ENCODE data around the gene POLR1G.
"Not testable (repeated sequence)": the region's sequence is repeated elsewhere in the genome, so short reads cannot be mapped to it uniquely, and the experiment has no call there.

Gene POLR1G

DNA sequence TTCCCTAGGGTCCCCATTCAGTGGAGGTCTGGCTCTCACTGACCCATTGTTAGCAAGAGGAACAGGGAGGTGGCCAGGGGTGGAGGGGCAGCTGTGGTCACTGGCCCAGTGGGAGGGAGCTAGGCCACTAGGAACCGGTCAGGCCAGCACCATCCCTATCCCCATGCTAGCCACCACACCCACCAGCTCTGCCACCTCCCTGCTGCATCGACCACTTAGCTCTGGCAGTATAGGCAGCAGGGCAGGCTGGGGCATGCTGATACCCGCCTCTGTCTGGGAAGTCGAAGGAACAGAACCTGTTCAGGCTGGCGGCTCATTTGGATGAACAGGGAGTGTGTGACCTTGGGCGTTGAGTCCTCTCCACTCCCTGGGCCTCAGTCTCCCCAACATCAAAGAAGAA is 6.3 kb upstream of the POLR1G start:
- no peak for DNase-seq

DNA sequence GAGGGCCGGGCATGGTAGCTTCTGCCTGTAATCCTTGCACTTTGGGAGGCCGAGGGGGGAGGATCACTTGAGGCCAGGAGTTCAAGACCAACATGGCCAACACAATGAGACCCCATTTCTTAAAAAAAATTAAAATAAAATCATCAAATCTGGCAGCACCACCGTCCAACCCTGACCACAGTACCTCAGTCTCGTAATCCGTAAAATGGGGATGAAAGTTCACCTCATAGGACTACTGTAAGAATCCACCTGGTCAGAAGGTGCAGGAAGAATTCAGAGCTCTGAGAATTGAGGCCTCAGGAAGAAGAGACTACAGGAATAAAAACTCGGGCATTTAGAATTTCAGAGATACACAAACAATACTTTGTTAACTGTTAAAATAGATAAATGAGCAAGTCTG is 4.6 kb upstream of the POLR1G start:
- no peak for DNase-seq

DNA sequence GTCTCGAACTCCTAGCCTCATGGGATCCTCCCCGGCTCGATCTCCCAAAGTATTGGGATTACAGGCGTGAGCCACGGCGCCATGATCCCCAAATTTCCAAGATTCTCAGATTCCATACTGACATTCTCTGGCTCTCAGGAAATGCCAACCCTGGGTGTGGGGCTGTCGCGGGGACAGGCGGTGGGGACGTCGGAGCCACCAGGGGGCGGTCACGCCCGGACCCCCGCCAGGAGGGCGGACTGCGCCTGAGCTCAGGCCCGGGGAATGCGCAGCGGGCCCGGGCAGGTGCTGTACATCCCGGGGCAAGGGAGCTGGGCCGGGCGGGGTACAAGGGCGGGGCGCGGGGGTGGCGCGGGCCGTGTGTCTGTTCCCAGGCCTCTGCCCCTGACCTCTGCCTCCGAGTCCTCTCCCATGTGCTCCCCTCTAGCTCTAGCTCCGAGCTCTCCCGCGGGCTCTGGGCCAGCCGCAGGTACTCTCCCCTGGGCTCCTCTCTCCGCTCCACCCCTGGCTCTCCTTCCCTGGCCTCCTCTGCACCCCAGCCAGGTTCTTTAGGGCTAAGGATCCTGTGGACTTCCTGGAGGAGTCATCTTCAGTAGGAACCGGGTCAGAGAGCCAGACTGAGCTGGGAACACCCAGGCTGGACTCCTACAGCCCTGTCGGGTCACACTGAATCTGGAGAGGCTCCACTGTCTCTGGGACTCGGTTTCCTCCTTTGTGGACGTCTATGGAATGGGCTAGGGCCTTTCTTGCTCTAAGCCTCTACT is 4.0 kb upstream of the POLR1G start:
- DNase-seq: peak; percentile 56

DNA sequence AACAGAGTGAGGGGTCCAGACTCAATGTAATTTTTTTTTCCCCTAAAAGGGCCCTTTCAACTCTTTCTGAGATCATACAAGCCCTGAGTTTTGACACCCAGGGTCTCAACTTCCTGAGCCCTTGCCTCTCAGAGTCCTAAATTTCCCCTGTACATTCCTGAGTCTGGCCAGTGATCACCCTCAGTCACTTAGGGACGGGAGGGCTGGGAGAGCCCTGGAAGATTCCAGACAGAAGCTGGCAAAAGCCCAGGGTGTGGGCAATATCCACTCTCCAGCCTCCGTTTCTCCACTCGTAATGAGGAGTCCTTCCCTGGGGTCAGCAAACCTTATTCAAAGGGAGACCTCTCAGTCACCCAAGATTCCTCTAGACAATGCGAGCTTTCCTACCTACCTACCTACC is 3.2 kb upstream of the POLR1G start:
- no peak for DNase-seq

DNA sequence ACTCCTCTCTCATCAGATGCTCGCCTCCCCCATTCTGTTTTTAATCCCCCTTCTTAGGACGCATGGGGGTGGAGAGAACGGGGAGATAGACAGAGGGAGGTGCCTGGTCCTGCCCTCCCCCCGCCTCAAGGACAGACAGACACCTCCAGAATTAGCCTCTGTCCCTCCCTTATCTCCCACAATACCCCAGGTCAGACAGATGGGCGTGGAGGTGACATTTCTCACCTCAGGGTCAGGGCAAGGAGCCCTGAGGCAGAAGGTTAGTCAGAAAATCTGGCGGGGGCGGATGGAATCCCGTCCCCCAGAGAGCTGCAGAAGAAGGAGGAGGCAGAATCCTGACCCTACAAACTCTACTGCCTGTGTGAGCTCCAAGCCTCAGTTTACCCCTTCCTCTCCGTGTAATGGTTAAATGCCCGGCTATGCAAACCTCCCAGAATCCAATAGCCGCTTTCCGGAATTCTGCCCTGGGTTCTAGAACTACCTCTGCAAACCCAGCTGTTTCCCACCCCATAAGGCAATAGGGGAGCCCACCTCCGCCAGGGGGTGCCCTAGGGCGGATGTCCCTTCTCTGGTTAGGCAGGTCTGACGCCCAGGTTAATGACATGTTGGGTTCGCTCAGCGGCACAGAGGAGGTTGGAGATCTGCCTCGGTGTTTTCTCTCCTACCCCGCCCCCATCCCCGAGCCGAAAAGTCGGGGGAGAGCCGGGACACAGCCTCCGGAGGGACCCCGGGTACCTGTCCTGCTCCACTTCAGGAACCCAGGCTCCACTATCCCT is 2.5 kb upstream of the POLR1G start:
- DNase-seq: peak; percentile 36

DNA sequence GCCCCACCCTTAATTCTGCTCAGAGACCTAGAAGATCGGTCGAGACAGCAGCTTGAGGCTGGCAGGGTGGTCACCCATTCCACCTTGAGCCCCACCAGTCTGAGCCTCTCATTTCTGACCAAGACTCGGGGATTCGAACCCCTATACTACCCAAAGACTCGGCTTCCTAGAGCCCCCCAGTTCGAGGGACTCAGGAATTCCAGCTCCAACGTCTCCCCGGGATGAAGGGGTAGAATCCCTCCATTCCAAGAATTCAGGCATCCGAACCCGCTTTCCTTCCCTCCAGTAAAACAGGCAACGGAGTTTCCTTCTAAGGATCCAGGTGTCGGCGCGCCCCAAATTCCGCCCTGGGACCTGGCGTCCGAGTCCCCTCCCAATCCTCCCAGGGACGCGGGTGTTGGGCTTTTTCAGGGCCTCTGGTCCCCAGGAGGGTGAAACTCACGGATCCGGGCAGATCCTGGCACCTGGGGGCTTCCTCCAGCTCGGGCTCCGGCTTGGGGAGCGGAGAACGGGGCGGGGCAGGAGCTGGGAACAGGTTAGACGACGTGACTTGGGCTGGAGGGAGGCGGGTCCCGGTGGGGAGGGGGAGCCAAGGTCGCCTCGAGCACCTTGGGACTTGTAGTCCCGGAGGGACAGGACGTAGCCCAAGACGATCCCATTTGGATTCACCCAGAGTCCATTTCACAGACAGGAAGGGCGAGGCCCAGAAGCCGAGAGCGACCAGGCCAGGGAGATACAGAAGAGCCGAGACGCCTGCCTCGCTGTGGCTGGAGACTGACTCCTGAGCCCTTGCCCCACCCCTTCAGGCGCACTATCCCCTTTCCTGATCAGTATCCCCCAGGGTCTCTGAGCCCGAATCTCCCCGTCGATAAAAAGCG is 1.6 kb upstream of the POLR1G start, which contains the start of gene PPP1R13L:
PPP1R13L (minus strand) TSS at position 513 of the 878 bp plus-strand sequence. CDS start 6,751 bp downstream, outside the sequence.
- peak; percentile 66 for DNase-seq

DNA sequence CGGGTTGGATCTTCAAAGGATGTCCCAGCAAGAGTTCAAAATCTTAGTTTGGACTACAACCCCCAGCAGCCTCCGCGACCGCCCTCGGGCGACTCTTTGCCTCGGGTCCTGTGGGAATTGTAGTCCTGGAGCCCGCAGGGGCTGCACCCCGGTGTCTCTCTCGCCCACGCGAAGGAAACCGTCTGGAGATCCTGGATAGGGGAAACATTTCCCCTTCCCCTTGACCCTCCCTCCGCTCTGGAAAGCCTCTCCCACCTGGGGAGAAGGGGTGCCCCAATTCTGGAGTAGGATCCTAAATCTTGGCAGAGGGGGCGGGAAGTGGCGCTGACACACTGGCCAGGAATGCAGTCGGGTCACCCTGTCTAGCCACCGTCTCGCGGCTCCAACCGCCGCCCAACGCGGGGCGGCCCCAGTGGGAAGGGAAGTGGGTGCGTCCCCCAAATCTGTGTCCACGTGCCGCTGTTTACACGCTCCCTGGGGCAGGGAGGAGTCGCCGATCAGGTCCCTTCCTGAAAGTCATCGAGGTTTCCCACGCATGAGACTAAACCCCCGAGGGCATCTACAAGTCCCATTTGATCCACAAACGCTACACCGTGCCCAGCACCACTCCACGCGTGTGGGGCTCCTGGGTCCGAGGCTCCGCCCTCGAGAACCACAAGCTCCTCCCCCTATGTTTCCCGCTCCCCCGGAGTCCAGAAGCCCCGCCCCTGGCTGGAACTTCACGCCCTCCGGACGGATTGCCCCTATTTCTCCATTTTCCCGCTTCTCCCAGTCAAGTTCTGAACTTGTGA is 814 bp upstream of the POLR1G start:
- peak; percentile 90 for DNase-seq

DNA sequence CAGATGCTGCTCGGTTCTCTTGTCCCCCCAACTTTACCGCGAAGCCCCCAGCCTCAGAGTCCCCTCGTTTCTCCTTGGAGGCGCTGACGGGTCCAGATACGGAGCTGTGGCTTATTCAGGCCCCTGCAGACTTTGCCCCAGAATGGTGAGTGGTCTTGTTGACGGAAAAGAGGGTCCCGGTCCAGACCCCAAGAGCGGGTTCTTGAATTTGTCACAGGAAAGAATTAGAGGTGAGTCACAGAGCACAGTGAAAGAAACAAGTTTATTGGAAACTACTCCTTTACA is 589 bp downstream of the POLR1G start:
- DNase-seq: no peak

DNA sequence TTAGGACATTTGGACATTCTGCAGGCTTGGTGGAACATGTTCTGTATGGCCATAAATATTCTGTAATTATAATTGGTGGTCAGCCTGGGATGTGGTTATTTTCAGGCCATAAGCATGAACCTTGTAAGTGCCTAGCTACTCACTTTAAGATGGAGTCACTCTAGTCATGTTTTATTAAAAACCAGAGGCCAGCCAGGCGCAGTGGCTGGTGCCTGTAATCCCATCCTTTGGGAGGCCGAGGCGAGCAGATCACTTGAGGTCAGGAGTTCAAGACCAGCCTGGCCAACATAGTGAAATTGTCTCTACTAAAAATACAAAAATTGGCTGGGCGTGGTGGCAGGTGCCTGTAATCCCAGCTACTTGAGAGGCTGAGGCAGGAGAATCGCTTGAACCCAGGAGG is 1.1 kb downstream of the POLR1G start:
- DNase-seq: not testable (repeated sequence)

DNA sequence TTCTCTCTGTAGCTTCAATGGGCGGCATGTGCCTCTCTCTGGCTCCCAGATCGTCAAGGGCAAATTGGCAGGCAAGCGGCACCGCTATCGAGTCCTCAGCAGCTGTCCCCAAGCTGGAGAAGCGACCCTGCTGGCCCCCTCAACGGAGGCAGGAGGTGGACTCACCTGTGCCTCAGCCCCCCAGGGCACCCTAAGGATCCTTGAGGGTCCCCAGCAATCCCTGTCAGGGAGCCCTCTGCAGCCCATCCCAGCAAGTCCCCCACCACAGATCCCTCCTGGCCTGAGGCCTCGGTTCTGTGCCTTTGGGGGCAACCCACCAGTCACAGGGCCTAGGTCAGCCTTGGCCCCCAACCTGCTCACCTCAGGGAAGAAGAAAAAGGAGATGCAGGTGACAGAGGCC is 1.7 kb downstream of the POLR1G start:
- DNase-seq: no peak

DNA sequence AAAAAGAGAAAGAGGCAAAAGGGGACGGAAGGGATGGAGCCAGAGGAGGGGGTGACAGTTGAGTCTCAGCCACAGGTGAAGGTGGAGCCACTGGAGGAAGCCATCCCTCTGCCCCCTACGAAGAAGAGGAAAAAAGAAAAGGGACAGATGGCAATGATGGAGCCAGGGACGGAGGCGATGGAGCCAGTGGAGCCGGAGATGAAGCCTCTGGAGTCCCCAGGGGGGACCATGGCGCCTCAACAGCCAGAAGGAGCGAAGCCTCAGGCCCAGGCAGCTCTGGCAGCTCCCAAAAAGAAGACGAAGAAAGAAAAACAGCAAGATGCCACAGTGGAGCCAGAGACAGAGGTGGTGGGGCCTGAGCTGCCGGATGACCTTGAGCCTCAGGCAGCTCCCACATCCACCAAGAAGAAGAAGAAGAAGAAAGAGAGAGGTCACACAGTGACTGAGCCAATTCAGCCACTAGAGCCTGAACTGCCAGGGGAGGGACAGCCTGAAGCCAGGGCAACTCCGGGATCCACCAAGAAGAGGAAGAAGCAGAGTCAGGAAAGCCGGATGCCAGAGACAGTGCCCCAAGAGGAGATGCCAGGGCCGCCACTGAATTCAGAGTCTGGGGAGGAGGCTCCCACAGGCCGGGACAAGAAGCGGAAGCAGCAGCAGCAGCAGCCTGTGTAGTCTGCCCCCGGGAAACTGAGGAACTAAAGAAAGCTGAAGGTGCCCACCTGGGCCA is 2.5 kb downstream of the POLR1G start:
- DNase-seq: no peak

DNA sequence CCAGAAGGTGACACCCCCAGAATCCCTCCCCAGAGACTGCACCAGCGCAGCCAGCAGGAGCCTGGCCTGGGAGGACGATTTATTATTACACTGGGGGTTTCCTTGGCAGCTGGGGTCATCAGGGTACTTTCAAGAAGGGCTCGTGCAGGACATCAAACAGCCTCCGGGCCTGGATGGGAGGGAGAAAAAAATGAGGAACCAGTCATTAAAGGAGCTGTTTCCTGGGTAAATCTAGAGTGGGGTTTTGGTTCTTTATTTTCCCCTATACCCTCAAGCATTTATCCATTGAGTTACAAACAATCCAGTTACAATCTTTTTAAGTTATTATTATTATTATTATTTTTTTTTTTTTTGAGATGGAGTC is 3.1 kb downstream of the POLR1G start:
- no peak for DNase-seq

DNA sequence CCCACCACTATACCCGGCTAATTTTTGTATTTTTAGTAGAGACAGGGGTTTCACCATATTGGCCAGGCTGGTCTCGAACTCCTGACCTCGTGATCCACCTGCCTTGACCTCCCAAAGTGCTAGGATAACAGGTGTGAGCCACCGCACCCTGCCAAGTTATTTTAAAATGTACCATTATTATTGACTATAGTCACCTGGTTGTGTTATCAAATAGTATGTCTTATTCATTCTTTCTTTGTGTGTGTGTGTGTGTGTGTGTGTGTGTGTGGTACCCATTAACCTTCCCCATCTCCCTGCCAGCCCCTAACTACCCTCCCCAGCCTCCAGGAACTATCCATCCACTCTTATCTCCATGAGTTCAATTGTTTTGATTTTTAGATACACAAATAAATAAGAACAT is 3.9 kb downstream of the POLR1G start:
- DNase-seq: not testable (repeated sequence)

DNA sequence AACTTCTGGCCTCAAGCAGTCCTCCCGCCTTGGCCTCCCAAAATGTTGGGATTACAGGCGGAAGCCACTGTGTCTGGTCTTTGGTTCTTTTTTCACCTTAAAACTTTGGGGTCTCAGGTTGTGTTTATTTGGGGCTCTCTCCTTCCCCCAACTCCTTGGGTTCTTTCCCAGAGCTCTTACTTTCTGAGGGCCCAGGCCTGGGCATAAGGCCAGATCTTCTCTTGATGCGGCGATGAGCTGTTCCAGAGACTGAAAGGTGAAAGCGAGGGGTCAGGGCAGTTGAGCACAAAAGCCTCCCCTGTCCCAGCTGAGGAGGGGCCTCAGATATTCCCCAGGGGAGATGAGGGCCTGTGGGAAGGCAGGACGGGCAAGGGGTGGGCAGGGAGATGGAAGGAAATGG is 7.1 kb downstream of the POLR1G start:
- no peak for DNase-seq

DNA sequence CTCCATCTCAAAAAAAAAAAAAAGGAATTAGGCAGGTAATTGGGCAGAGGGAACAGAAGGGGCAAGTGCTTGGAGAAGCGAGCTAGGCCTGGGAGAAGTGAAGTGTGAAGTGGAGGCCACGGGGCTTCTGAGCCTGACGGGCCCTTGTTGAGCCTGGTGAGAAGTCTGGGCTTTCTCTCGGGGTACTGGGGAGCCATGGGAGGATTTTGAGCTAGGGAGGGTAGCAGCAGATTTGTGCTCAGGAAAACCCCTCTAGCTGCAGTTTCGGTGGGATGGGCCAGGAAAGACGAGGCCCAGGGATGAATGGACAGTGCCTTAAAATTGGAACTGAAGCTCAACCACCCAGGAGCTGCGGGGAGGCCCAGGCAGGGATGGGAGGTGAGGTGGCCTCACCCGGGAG is 8.0 kb downstream of the POLR1G start:
- no peak for DNase-seq

DNA sequence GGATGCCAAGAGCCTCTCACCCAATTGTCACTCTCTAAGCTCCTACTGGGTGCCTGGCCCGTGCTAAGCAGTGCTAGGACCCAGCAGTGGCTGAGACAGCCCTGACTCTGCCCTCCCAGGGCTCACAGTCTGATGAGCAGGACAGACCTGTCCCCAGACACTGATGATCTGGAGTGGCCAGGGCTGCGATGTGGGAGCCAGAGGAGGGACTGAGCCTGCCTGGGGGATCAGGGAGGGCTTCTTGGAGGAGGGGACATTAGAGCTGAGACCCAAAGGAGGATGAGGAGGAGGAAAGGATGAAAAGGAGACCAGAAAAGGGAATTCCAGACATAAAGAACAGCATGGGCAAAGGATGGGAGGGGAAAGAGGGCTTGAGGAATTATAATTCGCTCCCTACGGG is 10.7 kb downstream of the POLR1G start:
- no peak for DNase-seq

DNA sequence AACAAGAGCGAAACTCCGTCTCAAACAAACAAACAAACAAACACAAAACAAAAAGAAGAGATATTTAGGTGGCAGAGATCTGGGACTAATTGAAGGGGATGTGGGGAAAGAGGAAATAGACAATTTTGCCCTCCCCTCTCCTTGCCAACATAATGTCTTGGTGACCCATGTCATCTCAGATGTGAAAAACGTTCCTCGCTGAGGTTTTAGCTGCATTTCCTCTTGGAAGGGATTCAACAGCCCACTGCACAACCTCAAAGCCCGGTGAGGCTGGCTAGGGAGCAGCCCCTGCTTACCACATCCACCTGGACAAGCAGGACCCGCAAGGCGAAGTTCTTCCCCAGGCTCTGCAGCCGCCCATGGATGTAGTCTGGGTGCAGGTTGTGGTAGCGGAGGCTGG is 12.4 kb downstream of the POLR1G start:
- no peak for DNase-seq

DNA sequence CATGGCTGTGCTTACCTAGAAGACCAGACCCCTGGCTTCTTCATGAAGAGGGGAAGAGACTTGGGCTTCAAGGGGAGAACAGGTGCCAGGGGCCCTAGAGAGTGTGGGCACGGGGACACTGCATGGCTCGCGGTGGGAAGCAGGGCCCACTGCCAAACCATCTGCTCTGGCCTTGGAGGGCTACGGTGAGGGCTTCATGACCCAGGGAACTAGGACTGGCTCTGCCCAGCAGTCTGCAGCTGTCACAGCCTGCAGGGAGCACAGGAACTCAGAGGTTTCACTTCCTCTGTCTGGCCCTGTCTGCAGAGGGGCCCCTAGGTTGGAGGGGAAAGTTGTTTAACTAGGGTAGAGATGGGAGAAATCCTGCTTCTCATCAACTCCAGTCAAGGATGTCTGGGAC is 13.0 kb downstream of the POLR1G start:
- DNase-seq: no peak

DNA sequence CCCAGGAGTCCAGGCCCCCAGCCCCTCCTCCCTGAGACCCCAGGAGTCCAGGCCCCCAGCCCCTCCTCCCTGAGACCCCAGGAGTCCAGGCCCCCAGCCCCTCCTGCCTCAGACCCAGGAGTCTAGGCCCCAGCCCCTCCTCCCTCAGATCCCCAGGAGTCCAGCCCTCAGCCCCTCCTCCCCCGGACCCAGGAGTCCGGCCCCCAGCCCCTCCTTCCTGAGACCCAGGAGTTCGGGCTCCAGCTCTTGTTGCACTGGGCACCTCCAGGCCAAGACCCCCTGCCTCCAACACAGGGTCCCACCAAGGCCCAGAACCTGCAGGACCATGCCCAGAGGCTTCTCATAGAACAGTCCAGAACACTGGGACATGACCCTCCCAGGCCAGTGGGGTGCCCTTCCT is 13.5 kb downstream of the POLR1G start:
- DNase-seq: no peak

DNA sequence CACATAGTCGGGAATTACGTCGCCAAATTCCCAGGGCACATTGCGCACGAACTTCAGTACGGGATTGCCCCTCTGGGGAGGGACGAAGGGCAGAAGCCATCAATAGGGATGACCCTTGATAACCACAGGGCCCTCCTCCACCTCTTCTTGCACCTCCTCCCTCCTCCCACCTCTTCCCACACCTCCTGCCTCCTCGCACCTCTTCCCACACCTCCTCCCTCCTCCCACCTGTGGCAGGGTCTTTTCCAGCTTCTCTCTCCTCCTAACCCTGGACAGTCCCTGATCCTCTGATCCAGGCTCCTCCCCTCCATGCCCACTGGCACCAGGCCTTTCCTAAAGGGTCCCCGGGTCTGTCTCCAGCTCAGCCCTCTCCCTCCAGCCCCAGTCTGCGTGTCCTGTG is 13.9 kb downstream of the POLR1G start:
- DNase-seq: no peak

DNA sequence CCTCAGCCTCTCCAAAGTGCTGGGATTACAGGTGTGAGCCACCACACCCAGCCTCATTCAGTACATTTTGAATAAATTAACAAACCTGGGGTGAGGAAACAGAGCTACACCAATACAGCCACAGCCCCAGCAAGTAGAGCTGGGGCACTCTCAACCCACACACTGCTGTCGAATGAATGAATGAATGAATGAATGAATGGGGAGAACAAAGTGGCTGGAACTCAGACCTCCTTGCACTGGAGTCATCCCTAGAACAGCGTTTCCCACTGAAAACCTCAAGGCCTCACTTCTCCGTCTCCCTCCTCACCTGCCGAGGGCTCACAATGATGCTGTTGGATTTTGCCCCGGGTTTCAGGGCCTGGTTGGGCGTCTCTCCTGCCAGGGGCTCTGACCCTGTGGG is 14.4 kb downstream of the POLR1G start:
- DNase-seq: no peak

DNA sequence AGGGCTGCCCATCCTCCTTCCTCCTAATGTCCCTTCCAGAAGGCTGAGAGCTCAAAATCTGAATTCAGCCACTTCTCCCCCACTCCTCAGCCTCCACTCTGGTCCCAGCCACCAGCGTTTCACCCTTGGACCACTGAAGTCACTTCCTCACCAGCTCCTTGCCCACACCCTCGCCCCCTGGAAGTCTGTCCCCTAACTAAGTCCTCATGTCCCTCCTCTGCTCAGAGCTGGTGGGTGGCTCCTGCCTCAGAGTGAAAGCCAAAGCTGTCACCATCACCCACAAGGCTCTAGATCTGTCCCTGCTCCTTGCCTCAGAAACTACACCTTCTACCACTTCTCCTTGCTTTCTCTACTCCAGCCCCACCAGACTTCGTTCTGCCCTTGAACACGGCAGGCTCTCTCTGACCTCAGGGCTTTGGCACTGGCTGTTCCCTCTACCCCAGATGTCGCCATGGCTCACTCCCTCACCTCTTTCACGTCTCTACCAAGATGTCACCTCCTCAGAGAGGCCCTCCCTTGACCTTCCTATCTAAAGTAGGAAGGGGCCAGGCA is 15.6 kb downstream of the POLR1G start:
- DNase-seq: no peak

All from femur (tissue), 1 donor.